HG03060 (cell line): ENCODE results near the gene TMEM229B.

ENCODE experiments used
- ATAC-seq: cut with Tn5 transposase; IDR thresholded peaks from one replicate; pipeline ENCODE4 v1.9.1; 2021; ENCODE audit warnings: low read depth, moderate number of reproducible peaks; ENCODE audit not compliant: unreplicated experiment

Gene TMEM229B

DNA sequence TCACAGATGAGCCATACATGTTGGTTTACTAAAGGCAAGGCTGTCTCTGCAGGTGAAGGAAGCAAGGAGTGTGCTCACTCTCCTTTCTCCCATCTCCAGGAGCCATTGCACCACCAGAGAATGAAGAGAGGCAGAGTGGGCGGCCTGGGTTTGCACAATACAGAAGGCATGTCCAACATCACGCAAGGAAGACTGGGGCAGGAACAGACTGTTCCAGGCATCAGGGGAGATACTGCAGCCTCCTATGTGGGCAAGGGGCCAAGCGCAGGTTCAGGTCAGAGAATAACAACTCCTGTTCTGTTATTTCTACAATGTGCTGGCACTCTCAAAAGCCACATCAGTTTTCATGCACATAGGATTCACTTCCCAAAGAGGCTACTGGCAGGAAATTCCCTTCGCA, 1.7 kb upstream of the TMEM229B start:
- ATAC-seq = no peak

DNA sequence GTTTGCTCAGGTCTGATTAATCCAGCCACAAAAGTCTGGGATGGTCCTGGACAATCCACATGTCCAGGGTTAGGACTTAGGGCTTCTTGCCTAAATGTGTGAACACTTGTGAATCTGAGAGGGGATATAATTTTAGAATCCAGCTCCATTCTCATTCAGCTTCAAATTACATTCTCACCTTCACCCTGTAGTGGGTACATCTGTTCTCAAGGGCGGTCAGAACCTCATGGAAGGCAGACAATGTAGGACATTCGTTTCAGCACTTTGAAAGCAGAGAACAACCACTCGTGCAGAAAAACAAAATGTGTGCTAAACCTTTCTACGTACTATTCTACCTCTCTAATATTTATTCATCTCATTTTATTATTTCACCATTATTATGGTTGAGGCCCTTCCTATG, 1.2 kb downstream of the TMEM229B start:
- ATAC-seq = no peak

DNA sequence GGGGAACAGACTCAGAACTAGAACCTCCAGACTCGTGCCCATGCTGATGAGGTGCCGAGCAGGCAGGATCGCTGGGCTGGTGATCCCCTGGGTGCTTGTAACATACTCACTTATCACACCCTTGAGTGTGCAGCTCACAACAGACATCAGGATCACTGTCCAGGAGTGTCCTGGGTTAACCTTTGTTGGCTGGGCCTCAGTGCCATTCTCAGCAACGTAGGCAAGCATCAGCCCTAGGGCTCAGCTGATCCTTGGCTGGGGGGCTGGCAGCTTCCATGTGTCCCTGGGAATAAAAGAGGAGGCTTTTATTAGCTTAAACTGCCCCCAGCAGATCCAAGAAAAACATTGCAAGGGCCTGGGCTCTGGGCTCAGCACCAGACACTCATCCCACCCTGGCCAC, 1.6 kb downstream of the TMEM229B start:
- no peak for ATAC-seq

DNA sequence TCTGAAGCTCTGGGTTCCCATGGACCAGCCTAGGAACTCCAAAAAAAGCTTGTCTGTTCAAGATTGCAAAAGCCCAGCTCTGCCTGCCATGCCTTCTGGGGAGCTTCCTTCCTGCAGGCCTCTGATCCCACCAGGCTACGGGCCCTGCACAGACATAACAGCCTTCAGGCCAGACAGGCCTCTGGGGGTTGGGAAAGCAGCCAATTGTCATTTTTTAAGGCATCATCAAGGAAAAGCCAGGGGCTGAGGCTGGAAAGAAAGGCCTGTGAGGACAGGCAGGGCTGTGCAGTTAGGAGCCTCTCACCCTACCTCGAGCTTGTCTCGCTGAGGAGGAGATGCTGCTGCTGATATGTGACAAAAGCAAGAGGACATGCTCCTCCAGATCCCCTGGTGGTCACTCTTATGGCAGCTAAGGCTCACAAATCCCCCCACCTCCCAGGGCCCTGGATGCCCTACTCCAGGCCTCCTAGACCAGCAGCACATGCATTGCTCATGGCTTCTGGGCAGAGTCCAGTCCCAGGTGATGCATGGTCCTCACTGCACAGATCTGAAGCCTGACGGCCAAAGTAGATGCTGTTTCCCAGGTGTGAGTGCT, 2.9 kb downstream of the TMEM229B start:
- no peak for ATAC-seq

DNA sequence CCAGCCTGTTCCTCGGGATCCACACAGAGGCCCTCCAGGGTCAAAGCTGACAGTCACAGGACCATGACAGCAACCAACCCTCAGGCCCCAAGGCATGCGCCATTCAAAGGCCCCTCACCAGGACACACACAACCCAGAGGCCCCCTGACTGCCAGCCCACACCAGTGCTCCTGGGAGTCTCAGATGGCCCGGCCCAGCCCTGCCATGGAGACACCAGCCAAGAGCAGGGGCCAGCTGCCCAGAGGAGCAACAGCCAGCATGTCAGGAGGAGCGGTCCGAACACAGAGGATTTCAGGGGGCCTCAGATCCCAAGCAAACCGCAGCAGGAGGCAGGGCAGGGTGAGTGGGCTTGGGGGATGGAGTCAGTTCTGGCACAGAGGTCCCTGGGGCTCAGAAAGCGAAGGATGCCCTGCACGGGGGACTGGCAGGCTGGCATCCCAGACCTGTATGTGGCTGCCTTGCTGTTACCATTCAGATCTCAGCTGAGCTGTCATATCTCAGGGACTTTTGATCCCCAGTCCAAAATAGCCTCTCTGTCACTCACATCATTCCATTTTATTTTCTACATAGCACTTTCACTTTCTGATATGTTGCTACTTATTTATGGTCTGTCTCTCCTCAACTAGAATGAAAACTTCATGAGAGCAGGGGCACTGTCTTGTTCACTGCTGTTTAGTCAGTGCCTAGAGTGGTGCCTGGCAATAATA, 4.8 kb downstream of the TMEM229B start:
- no peak for ATAC-seq

DNA sequence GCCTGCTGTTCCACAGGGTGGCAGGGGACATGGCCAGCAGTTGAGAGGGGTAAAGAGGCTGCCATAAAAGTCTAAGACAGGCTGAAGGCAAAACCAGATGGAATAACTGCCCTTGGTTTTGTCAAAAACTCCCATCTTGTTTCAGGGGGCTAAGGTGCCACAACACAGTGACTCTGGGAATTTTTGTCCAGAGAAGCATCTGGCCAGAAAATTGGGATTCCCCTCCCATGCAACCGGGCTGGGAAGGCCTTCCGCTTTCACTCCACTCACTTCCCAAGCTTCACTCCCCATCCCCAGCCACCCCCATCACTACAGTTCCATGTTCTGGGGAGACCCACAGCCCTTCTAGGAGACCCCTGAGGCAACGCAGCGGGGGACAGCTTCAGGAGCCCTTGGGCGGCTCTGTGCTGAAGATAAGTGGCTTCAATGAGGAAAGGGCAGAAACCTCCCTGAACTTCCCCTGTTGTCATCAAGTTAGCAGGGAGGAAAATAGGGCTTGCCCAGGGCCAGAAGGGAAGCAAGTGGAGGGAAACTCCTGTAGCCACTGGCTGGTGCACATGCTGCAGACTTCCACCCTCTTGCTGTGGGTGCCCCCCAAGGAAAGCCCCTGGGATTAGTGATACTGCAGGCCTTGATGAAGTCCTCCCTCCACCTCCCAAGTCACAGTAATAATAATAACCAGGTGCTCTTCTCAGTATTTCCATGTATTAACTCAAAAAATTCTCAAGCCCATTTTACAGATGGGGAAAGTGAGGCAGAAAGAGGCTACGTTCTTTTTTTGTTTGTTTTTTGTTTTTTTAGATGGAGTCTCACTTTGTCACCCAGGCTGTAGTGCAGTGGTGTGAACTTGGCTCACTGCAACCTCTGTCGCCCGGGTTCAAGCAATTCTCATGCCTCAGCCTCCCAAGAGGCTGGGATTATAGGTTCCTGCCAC, 6.0 kb downstream of the TMEM229B start:
- no peak for ATAC-seq

DNA sequence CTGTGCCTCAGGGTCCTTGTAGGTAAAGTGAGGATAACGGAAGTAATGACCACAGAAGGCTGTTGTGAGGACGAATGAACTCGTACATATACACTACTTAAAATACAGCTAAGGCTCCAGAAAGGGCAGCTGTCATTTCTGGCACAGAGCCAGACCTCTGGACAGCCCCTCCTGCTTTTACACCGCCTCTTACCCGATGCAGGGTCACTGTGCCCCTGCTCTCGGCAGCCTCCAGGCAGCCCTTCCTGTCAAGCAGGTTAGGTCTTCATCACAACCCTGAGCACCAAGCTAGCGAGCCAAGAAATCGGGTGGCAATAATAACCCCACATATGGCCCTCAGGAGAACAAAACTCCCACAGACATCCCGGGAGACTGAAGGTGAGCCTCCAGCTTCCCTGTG, 8.5 kb downstream of the TMEM229B start:
- ATAC-seq = no peak

DNA sequence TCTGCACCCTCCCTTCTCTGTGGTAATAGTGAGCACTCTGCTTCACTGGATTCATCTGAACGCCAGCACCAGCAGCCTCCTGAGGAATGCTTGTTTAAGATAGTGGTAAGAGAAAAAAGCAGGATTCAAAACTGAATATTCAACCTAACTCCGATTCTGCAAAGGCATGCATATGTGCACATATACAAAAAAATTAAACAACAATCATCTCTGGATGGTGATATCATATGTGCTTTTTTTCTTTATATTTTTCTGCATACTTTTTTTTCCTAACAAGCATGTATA, 9.8 kb downstream of the TMEM229B start:
- no peak for ATAC-seq

DNA sequence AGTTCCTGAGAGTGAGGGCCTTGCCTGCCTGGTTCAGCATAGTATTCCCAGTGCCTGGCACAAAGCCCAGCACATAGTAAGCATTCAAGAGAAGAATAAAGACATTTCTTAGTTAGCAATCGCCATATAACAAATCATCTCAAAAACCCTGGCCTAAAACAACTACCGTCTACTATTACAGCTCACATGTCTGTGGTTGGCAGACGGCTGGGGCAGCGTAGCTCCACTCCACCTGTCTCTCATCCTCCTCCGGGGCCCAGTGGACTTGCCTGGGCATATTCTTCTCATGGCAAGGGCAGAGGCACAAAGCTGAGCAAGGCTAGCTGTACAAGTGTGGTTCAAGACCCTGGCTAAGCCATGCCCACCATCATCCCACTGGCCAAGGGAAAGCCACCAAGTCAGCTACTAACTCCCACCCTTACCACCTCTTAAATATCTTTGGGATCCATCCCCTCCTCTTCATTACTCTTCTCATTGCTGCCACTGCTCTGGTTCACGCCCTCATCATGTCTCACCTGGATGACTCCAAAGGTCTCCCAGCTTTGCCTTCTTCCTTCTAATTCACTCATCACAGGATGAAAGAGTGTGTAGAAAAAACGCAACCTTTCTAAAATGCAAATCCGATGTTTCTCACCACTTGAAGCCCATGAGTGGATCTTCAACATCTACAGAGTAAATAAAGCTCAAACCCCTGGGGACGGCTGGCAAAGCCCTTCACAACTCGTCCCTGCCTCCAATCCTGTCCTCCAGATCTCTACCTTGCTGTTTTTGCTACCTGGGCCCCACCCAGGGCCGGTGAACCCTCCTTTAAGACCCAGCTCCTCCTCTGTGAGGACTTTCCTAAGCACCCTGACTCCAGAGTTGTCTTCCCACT, 10.4 kb downstream of the TMEM229B start:
- no peak for ATAC-seq

DNA sequence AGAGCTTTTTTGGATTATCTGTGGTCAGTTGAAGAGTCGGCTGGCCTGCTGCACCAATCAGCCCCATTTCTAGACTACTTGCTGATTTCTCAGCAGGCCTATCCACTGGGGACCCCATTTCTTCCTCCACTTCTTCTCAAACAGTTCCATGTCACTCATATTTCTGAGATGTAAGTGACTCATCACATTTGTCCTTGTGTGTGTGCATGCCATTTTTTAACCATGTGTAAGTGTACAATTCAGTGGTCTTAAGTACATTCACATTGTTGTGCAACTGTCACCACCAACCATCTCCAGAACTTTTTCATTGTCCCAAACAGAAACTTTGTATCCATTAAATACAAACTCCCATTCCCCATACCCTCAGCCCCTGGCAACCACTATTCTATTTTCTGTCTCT, 14.2 kb downstream of the TMEM229B start:
- no peak for ATAC-seq

DNA sequence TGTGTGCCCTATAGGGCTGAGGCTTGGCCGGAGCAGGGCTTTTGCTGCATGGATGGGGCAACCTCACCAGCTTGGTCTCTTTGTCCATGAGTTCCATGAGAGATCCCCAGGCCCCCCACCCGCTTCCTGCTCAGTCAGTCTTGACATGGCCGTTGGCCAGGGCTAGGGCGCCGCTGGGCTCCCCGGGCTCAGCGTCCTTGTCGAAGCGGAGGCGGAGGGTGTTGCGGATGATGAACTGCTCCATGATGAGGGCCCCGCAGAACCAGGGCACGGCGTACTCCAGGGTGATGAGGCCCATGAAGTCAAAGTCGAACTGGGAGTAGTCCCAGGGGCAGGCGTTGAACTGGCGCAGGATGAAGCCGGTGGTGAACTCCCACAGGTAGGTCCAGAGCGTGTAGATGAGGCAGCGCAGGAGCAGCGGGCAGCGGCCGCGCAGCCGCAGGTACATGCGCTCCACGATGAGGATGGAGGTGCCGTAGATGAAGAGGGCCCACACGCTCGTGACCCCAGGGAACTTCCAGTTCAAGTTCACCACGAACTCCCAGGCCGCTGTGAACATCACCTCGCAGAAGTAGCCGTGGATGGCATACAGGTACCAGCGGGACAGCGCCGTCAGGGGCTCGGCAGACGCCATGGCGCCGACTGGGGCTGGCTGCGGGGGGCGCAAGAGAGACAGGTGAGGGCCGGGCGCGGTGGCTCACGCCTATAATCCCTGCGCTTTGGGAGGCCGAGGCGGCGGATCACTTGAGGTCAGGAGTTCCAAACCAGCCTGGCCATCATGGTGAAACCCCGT, 15.0 kb downstream of the TMEM229B start:
- no peak for ATAC-seq

DNA sequence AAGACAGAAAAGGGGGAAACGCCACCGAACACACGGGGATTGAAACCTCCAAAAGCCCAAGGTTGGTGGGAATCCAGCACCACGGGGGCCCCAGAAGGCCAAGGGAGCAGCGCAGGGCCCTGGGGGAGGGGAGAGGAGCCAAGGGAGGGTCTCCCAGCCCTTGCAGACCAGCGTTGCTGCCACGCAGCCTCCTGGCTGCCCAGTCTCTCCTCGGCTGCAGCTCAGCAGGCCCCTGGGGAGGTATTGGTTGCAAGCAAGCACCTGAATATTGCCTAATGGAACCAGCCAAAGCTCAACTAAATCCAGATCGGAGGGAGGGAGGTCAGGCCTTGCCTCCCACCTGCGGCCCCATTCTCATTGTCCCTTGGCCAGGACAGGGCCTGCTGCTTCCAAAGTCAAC, 15.8 kb downstream of the TMEM229B start:
- ATAC-seq = no peak

DNA sequence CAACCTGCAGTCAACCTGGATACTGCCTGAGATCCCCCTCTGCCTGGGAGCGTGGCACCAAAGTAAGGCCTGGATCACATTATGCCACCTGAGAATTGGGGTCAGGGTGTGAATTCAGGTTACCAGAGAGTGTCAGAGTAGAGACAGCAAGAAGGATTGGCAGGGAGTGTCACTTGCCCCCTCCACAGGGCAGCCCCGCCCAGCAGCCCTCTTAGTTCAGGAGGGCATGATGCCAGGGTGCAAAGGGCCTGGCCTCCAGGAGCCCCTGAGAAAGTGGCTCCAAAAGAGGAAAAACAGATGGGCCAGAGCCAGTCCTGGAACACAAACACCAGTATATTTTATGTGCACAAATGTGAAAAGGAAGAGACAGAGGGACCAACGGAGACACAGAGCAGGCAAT, 18.6 kb downstream of the TMEM229B start:
- ATAC-seq = no peak

DNA sequence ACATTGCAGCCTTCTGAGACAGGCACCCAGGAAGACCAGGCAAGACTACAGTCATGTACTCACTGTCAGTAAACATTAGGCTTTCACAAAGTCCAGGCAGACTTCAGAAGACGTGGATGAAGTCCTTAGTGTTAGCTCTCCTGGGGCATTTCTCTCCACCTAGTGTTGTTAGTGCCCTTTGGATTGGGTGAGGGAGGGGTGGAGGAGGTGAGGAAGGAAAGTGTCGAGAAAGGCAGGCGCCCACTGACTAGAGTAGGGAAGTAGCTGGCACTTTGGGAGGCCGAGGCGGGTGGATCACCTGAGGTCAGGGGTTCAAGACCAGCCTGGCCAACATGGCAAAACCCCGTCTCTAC, 20.2 kb downstream of the TMEM229B start:
- no peak for ATAC-seq

DNA sequence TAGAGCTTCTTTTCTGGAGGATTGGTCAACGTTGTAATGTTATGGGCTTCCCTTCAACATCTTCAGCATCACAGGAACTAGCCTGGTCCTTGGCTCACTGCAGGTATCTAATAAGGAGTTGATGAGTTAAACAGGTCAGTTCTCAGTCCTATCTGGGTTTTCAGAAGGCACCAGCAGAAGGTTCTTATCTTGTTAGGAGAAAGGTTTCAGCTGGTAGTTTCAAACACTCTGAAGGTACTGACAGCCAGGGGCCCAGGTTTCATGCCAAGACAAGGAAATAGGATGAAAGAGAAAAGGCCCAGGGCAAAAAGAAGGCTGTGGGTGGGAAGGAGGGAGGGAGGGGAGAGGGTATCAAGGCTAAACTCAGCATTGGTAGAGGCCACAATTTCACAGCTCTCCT, 21.4 kb downstream of the TMEM229B start:
- no peak for ATAC-seq

DNA sequence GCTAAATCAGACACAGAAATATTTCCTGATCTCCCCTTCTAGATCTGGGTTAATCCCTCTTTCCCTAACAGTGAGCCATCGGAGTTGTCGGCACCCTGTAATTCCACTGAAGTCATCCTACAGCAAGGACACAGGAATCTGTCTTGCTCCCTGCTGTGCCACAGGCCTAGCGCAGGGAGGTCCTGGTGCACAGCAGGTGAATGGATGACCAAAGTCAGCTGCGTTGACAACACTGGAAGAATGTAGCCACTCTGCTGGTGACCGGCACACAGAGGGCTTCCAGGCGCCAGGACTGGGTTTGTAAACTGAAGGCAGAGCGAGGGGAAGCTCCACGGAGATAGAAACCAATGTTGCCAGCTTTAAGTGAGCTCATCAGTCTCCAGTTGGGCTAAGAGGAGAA, 23.6 kb downstream of the TMEM229B start:
- ATAC-seq = no peak

DNA sequence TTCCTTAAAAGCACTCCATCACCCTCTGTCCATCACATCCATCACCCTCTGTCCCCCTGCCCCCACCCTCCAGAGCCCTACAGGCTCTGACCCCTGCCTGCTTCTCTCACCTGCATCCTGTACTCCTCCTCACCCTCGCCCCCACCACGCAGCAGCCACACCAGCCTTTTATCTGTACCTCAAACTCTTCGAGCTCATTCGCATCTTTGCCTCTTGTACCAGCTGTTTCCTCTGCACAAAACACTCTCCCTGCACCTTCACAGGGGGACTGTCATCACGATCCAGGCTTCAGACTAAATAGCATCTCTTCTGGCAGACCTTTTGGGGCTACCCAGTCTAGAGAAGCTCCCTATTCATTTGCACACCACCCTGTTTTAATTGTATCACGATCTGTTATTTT, 24.1 kb downstream of the TMEM229B start:
- ATAC-seq = no peak

DNA sequence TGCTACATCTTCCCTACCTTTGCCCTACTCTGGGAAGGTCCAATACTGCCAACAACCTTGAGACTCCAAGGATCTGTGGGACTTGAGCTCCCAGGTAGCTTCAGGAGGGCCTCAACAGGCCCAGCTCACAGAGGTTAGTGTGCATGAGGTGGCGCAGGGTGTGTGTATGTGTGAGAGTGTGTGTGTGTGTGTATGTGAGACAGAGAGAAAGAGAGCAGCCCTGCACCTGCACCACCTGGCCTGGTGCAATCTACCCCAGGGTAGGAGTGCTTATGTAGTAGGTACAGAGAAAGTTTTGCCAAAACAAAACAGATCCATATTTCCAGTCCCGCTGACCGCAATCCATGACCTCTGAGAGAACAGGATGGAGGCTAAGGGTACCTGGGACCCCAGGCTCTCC, 24.6 kb downstream of the TMEM229B start:
- no peak for ATAC-seq

DNA sequence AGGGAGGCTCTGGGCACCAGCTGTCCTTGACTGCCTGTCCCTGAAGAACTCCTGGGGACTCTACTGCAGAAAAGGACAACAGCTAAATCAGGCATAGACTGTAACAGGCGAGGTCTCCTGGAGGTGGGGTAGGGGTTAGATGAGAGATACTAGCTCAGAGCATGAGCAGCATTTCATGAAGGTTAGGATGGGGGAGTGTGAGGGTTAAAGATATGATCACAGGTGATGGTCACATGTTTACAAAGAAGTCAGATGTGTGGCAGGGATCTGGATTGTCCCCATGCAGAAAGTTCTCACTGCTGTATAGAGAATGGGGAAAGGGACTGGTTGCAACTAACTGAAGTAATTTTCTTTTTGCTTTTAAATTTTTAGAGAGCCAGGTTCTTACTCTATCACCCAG, 26.5 kb downstream of the TMEM229B start:
- no peak for ATAC-seq

DNA sequence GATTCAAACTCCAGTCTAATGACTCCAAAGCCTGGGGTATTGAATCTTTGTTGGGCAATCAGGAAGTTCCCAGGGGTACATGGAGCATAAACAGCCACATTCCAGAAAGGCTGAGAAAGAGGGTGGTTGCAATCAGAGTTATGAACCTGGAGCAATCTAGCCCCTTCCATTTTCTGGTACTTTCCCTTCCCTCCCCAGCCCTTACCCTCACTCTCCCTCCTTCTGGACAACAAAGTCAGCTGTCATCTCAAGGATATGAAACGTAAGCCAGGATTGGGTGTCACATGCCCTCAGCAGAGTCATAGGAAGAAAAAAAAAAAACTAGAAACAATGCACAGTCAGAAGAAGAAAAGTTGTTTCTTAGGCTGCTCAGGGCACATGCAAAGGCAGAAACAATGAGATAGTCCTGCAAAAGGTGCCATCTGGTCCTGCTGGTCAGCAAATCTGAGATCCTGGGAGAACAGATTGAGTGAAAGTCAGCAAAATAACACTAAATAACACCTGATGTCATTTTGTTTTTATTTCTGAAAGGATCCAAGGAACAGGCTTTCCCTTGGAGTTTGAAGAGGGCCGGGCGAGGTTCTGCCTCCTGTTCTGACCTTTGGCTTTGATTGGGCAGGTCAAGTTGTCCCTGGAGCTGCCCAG, 27.1 kb downstream of the TMEM229B start:
- no peak for ATAC-seq
